ENCODE measurements around the gene CLEC5A.
A peak's percentile ranks its signal among the peaks of the same experiment; 100 is the strongest.
"Not testable (repeated sequence)": the region's sequence is repeated elsewhere in the genome, so short reads cannot be mapped to it uniquely, and the experiment has no call there.

CLEC5A gene

DNA sequence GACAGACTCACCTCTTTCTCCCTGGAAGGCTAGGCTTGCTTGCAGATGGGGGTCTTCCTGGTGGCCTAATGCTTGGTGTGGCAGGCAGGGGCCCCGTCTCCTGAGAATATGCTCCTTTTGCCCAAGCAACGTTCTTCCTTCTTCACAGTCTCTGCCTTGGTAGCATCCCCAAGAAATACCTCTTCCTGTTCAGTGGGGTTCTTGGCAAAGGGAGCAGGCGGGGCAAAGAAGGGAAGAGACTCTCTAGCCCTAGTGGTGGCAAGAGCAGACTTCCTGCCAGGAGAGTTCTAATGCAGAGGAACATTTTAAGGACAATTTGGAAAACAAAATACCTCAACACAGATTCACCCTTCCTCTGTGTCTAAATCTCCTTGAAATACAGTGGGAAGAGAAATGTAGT, at the start of gene CLEC5A:
CLEC5A (minus strand) TSS at position 179 of the 400 bp plus-strand sequence. CDS start 682 bp downstream, outside the sequence.
- no peak for DNase-seq

DNA sequence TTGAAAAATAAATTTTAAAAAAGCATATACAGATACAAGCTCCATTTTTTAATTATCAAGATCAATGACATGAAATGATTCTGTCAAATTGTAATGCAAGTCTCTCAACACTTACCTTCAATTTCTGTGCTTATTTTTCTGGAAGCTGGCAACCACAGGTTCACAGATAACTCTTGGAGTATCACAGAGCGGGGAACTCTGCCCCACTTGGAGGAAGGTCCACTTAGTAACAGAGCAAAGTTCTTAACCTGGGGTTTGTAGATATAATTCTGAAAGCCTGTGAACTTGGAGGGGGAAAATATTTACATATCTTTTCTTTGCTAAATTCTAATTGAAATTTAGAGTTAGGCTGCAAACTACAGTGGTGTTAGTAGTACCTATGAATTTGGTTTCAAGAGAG, 46.6 kb upstream of the CLEC5A start:
- no peak for DNase-seq

DNA sequence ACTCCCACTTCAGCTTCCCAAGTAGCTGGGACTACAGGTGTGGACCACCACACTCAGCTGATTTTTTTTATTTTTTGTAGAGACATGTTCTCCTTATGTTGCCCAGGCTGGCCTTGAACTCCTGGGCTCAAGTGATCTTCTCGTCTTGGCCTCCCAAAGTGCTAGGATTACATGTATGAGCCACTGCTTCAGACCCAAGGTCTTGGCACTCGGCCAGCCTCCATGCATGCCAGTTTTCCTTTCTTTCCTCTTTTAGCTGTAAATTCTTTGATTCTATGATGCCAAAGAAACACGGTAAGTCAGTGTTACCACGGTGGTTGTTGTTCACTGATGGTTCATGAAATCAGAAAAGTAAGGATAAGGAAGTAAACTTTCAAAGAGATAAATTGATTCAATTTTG, 45.9 kb upstream of the CLEC5A start:
- DNase-seq: no peak

DNA sequence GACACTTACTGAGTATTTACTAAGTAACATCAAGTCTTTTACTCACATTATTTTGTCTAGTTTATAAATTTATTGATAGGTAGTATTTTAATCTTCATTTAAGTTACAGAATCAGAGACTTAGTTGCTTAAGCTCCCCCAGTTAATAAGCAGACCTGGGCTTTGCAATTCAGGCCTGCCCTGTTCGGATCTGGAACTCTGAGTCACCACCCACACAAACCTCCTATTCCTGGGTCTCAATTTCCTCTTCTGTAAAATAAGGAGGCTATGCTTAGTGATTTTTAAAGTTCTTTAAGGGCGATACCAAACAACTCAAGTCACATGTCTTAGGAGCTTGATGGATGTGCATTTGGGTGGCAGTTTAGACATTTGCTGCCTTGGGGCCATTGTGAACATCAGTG, 45.4 kb upstream of the CLEC5A start:
- DNase-seq: no peak

DNA sequence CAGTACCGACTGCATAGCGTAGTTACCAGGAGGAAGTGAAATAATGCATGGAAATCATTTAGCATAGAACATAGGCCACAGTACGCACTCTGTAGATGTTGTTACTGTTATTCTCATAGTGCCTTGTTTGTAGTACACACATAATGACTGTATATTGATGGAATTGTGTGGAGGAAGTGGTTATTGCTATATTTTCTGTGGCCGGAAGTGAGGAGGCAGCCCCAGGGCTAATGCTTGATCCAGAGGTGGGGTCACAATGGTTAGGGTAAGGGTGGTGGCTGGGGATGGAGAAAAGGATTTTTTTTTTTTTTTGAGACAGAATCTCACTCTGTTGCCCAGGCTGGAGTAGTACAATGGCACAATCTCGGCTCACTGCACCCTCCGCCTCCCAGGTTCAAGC, 44.4 kb upstream of the CLEC5A start:
- DNase-seq: no peak

DNA sequence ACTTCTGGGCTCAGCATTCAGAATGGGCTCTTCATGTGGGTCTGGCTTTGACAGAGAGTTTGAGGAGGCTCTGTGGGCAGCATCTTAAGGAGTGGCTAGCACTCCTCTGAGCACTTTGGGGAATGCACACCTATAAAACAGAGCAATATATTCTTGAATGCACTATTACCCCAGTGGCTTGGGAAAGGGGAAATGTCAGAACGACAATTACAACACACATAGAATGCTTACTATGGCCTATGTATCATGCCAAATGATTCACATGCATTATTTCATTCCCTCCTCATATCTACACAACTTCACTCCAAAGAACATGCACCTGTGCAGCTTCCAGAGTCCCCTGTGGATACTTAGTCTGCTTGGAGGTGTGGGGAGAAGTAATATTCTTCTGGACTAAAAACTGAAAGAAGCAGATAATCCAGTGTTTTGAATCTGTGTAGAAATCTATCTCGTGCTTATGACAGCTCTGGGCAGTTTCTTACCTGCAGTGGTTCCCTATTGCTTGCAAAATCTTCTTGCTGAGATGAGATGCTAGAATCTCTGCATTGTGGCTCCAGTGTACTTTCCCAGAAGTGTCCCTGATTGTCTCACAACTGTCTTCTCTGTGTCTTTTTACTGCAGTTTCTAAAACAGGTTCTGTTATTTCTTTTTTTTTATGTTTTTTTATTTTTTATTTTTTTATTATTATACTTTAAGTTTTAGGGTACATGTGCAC, 43.4 kb upstream of the CLEC5A start:
- DNase-seq: no peak

DNA sequence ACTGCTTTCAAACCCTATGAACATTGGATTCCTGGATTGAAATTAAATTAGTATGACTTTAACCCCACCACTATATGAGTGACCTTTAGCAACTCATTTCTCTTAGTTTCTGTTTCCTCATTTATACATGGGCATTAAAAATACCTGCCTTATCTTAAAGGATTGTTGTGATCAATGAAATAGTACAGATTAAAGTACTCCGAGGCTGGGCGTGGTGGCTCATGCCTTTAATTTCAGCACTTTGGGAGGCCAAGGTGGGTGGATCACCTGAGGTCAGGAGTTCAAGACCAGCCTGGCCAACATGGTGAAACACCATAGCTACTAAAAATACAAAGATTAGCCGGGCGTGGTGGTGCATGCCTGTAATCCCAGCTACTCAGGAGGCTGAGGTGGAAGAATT, 41.0 kb upstream of the CLEC5A start:
- not testable (repeated sequence) for DNase-seq

DNA sequence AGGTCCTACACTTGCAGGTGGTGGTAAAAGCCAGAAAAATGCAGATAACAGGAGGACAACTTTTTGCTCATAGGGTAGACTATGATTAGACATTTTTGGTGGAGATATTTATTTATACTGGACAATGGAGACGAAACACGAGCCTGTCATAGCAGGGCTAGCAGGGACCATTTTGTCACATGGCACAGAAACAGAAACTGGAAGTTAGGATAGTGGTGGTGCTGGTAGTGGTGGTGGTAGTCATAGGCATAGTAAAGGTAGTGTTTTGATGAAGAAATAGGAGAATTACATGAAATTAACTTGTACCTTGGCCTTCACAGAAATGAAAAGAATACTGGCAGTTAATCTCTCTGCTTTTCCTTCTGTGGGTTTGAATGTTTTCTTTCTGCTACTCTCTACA, 40.1 kb upstream of the CLEC5A start:
- DNase-seq: no peak

DNA sequence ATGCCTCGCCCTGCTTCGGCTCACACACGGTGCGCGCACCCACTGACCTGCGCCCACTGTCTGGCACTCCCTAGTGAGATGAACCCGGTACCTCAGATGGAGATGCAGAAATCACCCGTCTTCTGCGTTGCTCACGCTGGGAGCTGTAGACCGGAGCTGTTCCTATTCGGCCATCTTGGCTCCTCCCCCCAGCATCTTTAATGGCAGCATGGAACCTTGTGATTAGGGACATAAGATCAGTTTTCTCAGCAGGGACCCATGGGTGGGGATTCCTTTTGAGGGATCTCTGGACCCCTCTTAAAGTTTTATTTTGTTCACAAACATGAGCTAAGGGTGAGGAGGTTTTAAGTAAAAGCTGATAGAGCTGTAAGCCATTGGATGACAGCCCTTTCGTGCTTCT, 39.2 kb upstream of the CLEC5A start:
- DNase-seq: not testable (repeated sequence)

DNA sequence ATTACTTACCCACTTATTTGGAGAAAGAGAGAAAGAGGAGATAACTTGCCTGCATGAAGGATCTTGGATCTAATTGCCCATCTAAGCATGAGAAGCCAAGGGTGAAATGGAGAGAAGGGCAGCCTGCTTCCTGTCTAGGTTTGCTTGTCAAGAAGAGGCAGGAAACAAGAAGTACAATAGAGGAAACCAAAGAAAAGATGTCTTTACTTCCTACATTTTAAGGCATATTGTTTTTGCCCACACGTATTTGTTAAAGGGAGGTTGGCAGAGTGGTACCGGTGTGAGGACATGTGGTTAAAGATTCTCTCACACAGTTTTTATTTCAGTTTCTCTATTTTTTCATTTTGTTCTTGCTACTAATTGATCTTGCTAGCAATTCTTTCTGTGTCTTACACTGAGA, 32.8 kb upstream of the CLEC5A start:
- no peak for DNase-seq

DNA sequence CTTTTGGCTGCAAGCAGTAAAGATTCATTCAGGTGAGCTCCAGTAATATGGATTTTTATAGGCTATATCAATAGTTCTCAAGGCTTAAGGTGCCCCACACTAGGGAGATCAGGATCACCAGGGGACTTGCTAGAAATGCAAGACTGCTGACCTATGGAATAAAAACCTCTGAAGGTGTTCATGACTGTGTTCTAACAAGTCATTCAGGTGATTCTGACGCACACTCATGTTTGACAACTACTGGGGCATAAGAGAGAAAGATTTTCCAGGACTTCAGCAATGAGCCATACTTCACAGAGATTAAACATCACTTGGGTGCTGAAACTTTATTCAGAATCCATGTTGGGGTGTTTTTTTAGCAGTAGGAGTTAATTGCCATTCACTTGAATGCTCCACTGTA, 31.6 kb upstream of the CLEC5A start:
- no peak for DNase-seq

DNA sequence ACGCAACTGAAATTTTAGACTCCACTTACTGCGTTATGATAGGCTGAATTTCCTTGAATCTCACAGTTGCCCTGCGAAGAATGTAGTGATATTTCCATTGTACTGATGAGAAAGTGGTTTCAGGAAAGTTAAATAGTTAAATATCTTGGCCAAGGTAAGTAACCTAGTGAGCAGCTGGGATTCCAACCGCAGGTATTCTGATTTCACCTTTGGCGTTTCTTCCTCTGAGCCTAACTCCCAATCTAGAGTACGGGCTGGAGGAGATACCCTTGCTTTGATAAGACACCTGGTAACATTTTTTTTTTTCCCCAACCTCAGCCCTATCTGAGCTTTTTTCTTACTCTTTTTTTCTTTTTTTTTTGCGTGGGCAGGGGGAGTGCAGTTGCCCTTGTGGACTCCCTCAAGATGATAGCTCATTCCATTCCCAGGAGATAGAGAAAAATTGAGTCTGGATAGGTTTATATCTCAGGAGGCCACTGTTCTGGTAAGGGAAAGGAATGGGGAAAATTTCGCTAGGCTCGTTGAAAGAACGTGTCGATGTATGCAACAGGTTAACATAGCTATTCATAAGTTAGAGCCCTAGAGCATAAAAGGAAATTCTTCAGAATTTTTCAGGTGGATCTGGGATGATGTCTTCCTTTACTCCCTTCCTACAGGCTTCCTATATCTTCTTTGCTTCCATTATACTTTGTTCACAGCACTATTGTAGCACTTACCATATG, 29.9 kb upstream of the CLEC5A start:
- DNase-seq: no peak

DNA sequence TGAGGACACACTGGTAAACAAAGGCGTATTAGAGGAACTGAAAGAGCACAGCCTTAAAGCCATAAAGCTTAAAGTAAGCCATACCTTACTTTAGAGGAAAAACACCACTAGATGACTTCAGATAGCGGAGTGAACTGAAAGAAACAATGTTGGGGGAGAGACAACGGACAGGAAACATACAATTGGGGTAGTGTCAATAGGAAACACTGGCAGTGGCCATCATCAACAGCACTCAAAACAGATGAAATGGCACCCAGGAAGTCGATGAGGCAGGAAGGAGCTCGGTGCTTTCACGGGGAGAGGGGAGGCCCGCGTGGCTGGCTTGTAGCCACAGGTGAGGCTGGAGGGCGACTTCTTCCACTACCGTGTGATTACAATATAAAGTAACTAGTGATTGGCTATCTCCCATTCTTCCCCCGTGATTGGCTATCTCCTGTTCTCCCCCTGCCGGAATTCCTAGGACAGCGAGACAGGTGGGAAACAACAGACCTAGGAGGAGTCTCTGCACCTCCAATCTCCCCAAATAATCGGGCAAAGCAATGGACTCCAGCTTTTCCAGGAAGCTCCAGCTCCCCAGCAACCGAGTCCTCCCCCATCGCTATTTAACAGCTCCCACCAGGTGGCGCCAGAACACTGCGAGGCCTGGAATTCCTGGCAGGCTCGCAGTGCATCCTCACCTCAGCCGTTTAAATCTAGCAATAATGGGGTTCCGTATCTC, 29.2 kb upstream of the CLEC5A start:
- peak; percentile 88 for DNase-seq

DNA sequence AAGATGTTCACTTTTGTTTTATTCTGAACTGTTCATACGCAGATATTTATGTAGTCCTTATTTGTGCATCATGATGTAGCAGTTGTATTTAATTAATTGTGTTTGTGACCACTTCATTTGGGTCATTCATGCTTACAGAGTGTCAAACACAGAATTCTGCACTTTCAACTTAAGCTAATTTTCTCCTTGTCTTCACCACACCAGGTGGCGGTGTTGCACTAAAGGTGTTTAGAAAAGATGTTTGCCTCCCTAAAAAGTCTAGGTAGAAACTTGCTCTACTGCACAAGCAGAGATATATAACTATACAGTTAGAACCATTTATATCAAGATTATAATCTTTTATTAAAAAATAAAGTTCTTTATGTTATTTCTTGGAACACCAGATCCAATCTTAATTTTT, 28.1 kb upstream of the CLEC5A start:
- DNase-seq: no peak

DNA sequence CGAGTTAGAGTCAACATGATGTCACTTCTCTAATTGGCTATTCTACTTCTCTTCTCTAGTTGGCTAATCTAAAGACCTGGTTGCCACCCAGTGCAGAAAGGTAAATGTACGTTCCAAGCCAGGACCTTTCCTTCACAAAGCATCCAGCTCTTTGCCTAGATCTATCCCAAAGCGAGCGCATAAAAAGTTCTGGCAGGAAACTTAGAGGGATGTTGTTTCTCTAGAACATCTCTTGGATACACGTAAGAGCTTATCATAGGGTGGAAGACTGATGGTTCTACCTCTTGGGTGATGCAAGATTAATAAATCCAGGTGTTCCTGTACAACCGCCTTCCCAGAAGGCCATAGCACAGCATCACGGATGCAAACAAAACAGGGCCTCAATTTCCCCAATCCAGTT, 26.9 kb upstream of the CLEC5A start, which contains the start of gene TAS2R38:
TAS2R38 (minus strand) TSS at position 101 of the 400 bp plus-strand sequence; CDS start at position 17, 84 bp downstream.
- DNase-seq: no peak

DNA sequence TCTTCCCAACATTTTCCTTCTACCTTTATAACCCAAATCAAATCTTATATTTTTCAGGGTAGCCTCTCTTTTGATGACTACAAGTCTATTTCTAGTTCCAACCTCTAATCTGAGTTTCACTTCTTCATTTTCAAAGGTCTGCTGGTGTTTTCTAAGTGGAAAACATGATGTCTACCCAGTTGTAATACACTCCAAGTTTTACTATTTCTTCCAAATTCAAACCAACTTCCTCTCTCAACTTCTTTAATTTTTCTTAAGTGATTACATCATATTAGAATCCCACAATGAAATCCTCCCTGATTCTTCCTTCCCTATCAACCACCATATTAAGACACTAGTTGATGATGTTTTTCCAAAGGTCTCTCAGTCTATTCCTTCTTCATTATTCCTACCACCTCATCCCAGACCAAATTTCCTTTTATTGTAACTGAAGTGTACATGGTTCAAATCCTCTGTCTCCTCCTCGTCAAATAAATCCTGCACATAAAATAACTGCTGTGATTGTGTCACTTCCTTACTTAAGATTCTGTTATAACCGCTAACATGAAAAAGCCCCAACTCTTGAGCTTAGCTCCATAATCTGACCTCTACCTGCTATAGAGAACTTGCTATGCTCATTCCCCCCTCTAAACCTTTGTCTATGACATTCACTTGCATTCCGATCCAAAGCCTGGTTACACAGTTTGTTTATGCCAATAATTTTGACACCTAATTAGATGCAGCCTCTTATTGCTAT, 14.1 kb upstream of the CLEC5A start:
- no peak for DNase-seq

DNA sequence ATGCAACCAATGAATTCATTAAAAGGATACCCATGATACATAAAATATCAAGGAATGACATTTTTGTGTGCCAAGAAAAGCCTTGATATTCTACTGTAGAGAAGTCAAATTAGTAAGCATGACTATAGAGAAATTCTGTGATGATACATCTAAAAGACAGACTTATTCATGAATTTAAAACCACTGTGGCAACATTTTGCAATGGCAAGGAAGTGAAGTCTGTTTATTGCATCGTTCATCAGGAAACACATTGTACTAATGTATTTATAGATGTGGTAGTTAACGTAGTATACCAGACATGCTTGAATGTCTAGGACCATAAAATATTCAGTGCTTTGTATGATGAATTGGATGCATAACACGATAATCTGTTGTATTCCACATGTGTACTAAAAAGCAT, 9.3 kb upstream of the CLEC5A start:
- no peak for DNase-seq

DNA sequence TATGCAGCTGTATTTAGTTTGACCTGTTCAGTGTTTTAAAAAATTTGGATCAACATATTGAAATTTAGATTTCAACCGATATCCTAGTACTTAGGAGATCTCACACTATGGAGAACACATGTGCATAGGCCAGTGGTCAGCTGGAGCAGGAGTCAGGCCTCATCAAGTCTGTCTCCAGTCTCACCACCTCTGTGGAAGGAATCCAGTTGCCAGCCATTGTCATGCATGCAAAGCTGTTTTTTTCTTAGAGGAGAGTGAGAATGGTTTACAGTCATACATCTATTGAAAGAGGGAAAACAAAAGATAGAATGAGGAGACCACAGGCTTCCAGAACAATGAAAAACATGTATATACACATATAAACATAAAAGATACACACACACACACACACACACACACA, 7.6 kb upstream of the CLEC5A start:
- DNase-seq: no peak

DNA sequence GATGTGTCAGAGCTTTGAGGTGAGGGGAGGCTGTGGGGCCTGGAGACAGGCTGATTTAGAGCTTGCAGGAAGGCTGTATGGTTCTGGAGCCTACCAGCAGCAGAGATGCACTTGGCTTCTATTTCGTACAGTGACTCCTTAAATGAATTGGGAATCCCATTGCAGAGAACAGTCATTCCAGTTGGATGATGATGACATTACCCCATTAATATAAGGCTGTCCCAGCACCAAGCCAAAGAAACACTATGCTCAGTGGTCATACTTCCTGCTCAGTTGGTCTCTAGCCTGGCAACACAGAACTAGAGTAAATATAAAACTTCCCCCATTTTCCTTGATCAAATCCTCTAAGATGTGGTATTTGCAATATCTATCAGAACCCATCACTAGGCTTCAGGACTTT, 5.7 kb upstream of the CLEC5A start:
- no peak for DNase-seq

DNA sequence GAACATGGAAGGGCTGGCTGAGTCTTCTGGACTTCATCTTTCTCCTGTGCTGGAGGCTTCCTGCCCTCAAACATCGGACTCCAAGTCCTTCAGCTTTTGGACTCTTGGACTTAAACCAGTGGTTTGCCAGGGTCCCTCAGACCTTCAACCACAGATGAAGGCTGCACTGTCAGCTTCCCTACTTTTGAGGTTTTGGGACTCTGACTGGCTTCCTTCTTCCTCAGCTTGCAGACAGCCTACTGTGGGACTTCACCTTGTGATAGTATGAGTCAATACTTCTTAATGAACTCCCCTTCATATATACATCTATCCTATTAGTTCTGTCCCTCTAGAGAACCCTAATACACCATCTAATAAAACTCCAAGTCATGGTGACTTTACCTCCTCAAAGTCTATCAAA, 4.0 kb upstream of the CLEC5A start:
- no peak for DNase-seq

DNA sequence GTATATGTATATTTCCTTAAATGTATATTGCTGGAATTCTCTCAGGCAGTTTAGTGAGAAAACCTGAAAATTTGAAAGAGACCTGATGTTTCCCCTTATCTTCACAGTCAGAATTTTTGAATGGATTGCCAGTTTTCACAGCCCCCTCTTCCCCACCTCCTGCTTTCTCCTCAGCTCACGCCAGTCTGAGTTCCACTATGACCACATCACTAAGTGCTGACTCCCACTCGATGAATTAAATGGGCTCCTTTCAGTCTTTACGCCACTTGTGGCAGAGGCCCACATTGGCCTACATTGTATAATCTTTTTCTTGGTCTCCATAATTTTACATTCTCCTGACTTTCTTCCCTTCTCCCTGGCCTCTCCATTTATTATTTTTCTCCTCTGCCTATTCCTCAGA, 3.1 kb upstream of the CLEC5A start:
- DNase-seq: no peak

DNA sequence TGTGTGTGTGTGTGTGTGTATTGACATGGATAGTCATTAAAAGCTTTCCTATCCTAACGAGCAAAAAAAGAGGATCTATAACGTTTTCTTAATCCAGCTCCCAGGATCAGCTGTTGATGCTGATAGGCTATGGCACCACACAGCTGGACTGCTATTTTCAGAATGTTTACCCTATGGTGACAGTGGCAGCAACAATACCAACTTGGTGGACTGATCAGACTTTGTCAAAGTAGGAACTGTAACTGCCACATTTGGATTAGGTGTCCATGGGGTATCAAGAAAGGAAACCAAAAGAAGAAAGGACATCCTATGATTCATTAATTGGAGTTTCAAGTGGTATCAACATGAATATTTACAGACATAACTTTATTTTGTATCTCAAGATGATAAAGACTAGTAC, 2.7 kb upstream of the CLEC5A start:
- no peak for DNase-seq

DNA sequence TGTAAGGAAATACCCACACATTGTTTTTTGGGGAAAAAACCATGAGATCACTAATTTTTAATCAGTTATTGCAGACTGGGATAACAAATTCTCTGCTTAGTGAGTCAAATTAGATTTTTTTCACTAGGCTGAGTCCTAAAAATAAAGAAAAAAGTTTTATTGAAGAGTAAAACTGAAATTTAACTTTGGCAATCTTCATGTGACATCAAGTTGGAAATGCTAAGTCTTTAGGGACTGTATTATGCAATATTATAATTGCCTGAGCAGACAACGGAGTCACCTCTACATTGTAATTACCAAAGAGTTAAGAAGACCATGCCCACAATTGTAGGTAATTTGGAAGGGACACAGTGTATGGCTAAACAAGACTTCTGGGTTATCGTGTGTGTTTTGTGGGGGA, 2.2 kb upstream of the CLEC5A start:
- no peak for DNase-seq
